ENCODE measurements around the gene LRRC43. TPM values are rescaled to one million over a fixed set of nuclear protein-coding genes. Genes with fewer than 3 reads are reported as not detected.

LRRC43 gene
- total RNA-seq, 4 donors from 2014 or later, result 2.4 to 3.3 TPM; not detected in 2

DNA sequence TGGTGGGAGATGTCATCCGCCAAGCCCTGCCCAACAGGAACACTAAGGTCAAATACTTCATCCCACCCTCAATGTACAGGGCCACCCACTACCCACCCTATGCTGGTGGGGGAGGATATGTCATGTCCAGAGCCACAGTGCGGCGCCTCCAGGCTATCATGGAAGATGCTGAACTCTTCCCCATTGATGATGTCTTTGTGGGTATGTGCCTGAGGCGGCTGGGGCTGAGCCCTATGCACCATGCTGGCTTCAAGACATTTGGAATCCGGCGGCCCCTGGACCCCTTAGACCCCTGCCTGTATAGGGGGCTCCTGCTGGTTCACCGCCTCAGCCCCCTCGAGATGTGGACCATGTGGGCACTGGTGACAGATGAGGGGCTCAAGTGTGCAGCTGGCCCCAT is 24.1 kb downstream of the LRRC43 start:
- Histone ChIP-seq H3K9me3 (no peaks in the 10 kb centered on the region), H3K27ac (no peak overlapping the region), H3K36me3 (no peaks in the 10 kb centered on the region), H3K27me3 (peaks cover 14 to 23% of the 10 kb centered on the region in 2 donors), H3K4me1 (peaks cover 0 to 12% of the 10 kb centered on the region in 2 donors), H3K4me3 (no peak overlapping the region)
- DNase-seq, result no peak
- intact Hi-C loops (cut with DNase I; ENCODE audit: low total_unique reads), result no loop called here
- TF ChIP-seq, protein P1, sequence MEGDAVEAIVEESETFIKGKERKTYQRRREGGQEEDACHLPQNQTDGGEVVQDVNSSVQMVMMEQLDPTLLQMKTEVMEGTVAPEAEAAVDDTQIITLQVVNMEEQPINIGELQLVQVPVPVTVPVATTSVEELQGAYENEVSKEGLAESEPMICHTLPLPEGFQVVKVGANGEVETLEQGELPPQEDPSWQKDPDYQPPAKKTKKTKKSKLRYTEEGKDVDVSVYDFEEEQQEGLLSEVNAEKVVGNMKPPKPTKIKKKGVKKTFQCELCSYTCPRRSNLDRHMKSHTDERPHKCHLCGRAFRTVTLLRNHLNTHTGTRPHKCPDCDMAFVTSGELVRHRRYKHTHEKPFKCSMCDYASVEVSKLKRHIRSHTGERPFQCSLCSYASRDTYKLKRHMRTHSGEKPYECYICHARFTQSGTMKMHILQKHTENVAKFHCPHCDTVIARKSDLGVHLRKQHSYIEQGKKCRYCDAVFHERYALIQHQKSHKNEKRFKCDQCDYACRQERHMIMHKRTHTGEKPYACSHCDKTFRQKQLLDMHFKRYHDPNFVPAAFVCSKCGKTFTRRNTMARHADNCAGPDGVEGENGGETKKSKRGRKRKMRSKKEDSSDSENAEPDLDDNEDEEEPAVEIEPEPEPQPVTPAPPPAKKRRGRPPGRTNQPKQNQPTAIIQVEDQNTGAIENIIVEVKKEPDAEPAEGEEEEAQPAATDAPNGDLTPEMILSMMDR (IDR thresholded peaks at IDR 0.05), result no peak

DNA sequence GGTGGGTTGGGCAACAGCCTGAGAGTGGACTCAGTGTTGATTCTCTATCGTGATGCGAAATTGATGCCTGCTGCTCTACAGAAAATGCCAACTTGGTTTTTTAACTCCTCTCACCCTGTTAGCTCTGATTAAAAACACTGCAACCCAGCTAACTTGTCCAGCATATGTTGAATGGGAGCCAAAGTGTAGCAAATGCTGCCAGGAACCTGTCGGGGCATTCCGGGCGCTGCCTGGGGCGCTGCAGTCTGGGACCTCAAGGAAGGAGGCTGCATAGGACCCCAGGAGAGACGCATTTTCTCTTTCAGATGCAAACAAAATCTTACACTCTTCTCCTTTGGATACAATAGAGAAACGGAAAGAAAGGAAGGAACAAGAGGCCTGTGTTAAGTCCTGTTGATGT is 24.5 kb downstream of the LRRC43 start:
- intact Hi-C loops (cut with DNase I; ENCODE audit: low total_unique reads), result no loop called here
- peaks cover 10 to 19% of the 10 kb centered on the region in 2 donors for H3K27me3 ChIP-seq
- no peaks in the 10 kb centered on the region for H3K9me3 ChIP-seq
- no peak for DNase-seq
- H3K4me1 ChIP-seq, result peaks cover 0 to 12% of the 10 kb centered on the region in 2 donors
- TF ChIP-seq, protein P1 (IDR thresholded peaks at IDR 0.05), result no peak
- TF ChIP-seq POLR2A (IDR thresholded peaks at IDR 0.05), result no peak
- no peaks in the 10 kb centered on the region for H3K36me3 ChIP-seq
- H3K27ac ChIP-seq, result no peak overlapping the region
- no peak overlapping the region for H3K4me3 ChIP-seq

- intact Hi-C loops (cut with DNase I; ENCODE audit: low total_unique reads), result no loop called here
- no peaks in the 10 kb centered on the region for H3K9me3 ChIP-seq
- no peak overlapping the region for H3K4me3 ChIP-seq
- no peak for DNase-seq
- no peaks in the 10 kb centered on the region for H3K36me3 ChIP-seq
- H3K4me1 ChIP-seq, result peaks cover 0 to 12% of the 10 kb centered on the region in 2 donors
- H3K27me3 ChIP-seq, result peaks cover 6 to 11% of the 10 kb centered on the region in 2 donors
- TF ChIP-seq POLR2A (IDR thresholded peaks at IDR 0.05), result no peak
- TF ChIP-seq, protein P1 (IDR thresholded peaks at IDR 0.05), result no peak
- no peak overlapping the region for H3K27ac ChIP-seq
These were observed 25.3 kb downstream of the LRRC43 start for GRCh38 chr12:122208073-122208820.

DNA sequence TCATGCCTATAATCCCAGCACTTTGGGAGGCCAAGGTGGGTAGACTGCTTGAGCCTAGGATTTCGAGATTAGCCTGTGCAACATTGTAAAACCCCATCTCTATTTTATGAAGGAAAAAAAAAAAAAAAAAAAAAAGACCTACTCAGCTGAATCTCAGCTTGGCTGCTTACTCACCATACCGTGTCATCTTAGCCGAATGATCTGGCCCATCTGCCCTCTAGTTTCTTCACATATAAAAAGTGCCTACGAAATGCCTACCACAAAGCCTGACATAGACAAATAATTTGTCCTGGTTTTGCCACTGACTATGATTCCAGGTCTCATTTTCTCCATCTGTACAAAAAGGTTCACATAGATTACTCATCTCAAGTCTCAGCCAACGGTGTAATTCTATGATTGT is 32.8 kb downstream of the LRRC43 start:
- DNase-seq, result no peak
- intact Hi-C loops (cut with DNase I; ENCODE audit: low total_unique reads), result no loop called here
- Histone ChIP-seq H3K27me3 (no peaks in the 10 kb centered on the region), H3K27ac (no peak overlapping the region), H3K36me3 (no peaks in the 10 kb centered on the region), H3K4me1 (no peaks in the 10 kb centered on the region), H3K9me3 (no peaks in the 10 kb centered on the region), H3K4me3 (no peak overlapping the region)
- TF ChIP-seq POLR2A (IDR thresholded peaks at IDR 0.05), result no peak

DNA sequence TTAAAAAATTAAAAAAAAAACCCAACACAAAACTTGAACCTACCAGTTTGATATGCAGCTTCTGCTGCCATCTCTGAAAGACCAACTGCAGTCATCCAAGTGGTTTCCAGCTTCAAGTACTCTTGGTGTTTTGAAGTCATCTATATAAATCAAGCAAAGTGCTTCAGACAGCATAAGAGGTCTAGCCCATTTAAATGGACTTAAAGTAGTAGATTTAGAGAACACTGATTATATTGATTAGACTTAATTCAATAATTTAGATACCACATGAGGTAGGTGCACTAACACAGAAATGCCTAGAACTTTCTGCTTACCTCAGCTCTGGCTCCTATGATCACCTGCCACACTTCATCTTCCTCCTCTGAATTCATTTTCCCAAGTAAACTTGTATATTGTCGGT is 33.5 kb downstream of the LRRC43 start:
- intact Hi-C loops (cut with DNase I; ENCODE audit: low total_unique reads), result no loop called here
- no peaks in the 10 kb centered on the region for H3K9me3 ChIP-seq
- no peaks in the 10 kb centered on the region for H3K4me1 ChIP-seq
- DNase-seq, result no peak
- H3K4me3 ChIP-seq, result no peak overlapping the region
- no peaks in the 10 kb centered on the region for H3K27me3 ChIP-seq
- no peaks in the 10 kb centered on the region for H3K36me3 ChIP-seq
- TF ChIP-seq, protein P1 (IDR thresholded peaks at IDR 0.05), result no peak
- TF ChIP-seq POLR2A (IDR thresholded peaks at IDR 0.05), result no peak
- H3K27ac ChIP-seq, result no peak overlapping the region

All from uterus (tissue), 4 donors.